DMS153 treated with DMSO at 0.1 percent for 48 hours (cell line): ENCODE measurements around the gene MRPL51.

Experiments
- DNase-seq: peaks from one replicate; lab custom pipeline; 2025; ENCODE audit not compliant: unreplicated experiment; lab: John Stamatoyannopoulos, UW

The MRPL51 gene

DNA sequence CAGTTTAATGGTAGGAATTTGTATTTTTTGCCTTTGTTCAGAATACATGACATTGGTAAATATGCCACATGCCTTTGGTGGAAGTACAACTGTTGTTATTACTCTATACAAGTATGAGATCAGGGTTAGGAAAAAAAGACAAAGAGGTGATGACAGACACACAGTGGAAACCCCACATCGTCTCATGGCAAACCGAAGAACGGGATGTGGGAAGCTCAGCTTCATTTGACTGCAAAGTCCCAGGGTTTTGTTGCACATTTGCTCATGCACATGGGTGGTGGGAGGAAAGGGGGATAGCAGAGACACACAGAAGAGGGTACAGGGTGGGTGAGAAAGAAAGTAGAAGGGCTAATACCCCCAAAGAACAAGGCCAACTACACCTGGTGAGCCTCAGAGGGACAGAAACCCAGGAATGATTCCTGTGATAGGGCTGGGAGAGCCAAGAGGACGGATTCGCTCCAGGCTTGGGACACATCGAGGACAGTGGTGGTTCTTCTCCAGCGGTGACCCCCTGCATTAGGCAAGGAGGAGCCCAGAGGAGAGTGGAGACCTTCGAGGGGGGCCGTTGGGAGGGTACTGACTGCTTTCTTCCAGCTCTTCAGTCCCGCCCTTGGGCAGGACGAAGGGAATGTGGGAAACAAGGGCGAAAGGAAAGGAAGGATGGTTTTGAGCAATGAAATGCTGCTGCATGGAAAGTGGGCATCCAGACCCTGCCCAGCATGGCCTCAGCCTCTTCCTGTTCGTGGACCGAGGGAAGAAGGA lies 30.6 kb downstream of the MRPL51 start:
- no peak for DNase-seq

DNA sequence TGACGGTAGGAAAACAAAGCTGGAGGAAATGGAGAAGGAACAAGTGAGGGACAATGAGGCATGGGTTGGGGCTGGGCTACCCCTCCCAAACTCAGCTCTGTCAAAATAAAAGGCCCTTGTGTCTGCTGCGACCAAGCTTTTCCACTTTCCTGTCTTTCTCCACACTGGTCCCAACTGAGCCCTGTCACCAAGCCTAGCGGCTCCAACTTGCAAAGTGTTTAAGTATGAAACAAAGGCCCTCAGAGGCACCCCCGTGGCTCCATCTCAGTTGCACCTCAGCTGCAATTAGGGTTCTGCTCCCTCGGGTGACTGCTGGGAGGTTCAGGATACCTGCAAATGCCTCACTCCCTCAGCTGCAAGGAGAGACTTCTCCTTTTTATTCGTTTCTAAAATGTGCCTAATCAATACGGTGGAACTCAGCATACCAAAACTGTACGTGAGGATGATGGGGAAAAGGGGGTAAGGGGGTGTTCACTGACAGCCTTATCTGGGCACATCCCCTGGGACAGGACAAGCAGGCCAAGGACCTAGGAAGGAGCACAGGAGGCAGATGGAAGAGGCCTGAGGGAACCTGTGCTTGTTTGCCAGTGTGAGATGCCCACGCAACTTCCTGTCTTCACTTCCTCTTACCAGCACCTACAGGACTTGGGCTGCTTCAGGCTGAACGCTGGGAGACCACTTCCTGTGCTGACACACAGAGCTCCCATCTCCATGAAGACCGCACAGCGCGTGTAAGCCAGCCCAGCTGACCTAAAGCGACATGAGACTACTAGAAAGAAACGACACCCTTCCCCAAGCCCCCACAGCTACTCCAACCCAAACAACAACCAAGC lies 31.4 kb downstream of the MRPL51 start:
- DNase-seq = no peak

DNA sequence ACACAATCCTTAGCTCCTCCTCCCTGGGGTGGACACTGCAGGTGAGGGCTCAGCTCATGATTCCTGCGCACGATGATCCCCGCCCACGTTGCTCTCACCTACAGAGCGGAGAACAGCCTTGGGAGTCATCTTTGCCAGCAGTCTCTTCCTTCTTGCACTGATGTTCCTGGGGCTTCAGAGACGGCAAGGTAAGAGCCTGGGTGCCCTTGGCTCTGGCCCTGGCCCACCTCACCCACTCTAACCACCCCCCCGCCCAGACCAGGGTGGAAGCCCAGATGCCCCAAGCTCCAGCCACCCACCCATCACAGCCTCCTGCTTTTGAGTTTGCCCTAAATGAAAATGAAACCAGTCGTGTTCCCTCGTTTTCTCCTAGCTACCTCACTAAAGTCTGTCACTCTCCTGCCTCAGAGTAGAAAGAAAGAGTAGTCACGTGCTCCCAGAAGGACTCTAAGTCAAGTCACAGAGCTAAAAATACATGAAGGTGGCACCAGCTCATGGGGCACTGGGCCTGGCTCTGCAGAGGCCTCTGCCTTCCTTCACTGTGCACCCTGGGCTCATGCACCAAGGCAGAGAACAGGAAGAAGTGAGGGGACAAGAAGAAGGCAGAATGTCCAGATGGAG lies 32.2 kb downstream of the MRPL51 start:
- no peak for DNase-seq

DNA sequence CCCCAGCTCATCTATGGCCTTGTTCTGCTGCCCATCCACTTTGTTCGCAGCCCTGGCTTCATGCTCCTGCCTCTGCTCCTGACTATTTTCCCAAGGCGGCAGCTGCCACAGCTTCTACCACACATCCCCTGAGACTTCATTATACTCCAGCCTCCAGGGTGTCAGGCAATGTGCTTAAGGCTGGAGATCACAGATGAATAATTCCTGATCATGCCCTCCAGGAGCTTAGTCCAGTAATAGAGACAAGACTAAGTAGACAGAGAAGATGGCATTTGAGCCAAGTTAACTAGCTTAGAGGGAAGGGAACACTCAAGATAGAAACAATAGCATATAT lies 34.1 kb downstream of the MRPL51 start:
- DNase-seq = no peak

DNA sequence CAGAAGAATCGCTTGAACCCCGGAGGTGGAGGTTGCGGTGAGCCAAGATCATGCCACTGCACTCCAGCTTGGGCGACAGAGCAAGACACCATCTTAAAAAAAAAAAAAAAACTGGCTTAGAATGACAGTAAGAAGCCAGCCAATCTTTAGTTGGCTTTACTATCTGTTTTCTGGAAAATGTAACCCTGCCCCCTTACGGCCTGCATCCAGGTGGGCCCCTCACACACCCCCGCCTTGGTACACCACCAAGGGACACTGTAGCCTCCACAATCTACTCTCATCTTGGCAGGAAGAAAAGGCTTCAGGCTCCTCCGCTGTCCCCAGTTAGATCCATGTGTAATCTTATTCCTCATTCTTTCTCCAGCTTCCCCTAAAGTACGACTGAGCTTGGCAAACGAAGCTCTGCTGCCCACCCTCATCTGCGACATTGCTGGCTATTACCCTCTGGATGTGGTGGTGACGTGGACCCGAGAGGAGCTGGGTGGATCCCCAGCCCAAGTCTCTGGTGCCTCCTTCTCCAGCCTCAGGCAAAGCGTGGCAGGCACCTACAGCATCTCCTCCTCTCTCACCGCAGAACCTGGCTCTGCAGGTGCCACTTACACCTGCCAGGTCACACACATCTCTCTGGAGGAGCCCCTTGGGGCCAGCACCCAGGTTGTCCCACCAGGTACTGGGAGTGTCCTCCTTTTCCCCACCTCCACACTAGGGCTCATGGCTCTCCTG lies 34.6 kb downstream of the MRPL51 start:
- DNase-seq = no peak

DNA sequence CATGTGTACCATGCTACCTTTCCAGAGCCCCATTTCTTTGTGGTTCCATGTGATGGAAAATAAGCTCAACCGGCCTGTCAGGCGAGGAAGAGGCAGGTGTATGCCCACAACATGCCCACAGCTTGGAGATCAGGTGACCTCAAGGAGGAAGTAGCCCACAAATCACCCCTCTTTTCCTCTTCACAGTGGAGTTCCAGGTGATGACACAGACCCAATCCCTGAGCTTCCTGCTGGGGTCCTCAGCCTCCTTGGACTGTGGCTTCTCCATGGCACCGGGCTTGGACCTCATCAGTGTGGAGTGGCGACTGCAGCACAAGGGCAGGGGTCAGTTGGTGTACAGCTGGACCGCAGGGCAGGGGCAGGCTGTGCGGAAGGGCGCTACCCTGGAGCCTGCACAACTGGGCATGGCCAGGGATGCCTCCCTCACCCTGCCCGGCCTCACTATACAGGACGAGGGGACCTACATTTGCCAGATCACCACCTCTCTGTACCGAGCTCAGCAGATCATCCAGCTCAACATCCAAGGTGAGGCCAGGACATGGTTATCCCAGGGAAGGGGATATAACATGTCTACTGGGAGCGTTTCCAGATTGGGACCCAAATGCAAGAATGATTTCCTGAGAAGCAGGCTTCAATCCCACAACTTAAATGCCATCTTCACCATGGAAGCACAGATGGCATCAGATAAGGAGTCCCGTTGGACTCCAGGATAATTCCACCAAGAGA lies 35.7 kb downstream of the MRPL51 start:
- no peak for DNase-seq

DNA sequence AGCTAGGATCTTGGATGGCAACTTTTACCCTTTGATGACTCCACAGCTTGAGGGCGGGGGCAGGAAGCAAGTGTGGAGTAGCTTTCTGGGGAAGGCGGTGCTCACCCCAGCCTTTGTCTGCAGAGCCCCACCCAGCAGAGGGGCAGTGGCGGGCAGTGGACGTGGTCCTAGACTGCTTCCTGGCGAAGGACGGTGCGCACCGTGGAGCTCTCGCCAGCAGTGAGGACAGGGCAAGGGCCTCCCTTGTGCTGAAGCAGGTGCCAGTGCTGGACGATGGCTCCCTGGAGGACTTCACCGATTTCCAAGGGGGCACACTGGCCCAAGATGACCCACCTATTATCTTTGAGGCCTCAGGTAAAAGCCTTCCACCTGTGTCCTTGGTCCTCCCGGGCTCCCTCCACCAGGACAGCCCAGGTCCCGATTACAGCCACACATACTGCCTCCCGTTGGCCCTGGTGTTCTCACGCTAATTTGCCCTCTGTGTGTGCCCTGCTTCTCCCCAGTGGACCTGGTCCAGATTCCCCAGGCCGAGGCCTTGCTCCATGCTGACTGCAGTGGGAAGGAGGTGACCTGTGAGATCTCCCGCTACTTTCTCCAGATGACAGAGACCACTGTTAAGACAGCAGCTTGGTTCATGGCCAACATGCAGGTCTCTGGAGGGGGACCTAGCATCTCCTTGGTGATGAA lies 40.0 kb downstream of the MRPL51 start:
- no peak for DNase-seq

DNA sequence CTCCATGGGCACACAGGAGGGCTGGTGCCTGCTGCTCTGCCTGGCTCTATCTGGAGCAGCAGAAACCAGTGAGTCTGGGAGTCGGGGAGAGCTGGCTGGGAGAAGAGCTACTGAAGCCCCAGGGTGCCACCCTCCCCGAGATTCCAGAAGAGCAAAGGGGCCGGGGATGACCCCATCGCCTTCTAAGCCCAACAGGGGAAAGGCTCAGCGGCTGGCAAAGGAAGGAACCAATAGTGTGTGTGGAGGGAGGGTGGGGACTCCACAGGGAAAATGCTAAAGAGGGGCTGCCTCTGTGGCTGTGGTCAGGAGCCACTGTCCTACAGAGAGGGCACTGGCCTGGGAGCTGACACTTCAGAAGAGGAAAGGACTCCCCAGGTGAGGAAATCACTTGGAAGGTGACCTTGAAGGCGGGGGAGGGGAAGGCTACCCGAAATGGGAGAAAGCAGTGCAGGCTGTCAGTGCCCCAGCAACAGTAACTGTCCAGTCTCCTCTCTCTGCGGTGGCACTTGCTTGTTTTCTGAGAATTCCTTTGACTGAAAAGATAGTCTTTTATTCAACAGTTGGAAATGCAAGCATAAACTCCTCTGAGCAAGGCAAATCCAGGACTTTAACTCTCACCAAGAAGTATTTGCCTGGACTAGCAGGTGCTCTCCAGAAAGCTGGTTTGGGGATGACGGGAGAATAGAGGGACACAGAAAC lies 40.7 kb downstream of the MRPL51 start:
- no peak for DNase-seq

DNA sequence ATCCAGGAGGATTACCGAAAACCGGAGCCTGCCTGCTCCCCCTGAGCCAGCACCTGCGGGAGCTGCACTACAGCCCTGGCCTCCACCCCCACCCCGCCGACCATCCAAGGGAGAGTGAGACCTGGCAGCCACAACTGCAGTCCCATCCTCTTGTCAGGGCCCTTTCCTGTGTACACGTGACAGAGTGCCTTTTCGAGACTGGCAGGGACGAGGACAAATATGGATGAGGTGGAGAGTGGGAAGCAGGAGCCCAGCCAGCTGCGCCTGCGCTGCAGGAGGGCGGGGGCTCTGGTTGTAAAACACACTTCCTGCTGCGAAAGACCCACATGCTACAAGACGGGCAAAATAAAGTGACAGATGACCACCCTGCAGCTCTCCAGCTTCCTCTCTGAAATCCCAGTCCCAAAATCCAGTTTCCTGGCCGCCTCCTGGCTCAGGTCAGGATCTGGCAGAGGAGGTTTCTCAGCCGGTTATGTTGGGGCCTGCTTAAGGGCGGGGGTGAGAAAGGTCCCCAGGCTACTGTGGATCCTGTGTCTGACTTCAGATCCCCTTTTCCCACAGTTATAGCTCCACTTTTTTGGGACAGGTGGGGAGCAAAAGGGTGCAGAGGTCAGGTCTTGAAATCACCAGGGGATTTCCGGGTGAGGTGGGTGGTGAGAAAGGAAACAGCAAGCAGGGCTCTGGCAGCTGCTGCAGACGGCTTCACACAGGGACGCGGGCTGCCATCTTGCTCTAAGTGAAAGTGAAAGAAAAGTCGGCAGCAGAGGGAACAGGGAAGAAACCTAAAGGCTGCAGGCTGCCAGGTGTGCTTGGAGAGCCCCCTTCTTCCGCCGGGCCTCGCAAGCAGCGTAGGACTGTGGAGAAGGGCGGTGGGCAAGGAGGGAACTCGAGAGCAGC lies 41.5 kb downstream of the MRPL51 start, which contains the start of gene TAPBPL:
TAPBPL (plus strand) TSS at position 695 of the 897 bp plus-strand sequence. CDS start 207 bp downstream, outside the sequence.
- peak; percentile 84 for DNase-seq

DNA sequence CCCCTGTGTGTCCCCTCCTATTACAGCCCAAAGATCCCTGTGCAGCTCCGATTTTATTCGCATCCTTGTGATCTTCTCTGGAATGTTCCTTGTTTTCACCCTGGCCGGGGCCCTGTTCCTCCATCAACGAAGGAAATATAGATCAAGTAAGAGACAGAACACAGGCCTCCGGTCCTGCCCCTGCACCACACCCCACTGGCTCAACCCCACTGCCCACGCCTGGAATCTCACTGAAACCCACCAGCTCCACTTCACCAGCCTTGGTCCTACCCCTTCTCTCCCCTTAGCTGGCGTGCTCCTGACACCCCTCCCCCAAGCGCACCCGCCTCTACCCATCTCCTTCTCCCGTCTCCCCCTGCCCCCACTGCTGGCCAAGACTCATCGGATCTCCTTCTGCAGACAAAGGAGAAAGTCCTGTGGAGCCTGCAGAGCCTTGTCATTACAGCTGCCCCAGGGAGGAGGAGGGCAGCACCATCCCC lies 42.2 kb downstream of the MRPL51 start:
- DNase-seq = no peak

DNA sequence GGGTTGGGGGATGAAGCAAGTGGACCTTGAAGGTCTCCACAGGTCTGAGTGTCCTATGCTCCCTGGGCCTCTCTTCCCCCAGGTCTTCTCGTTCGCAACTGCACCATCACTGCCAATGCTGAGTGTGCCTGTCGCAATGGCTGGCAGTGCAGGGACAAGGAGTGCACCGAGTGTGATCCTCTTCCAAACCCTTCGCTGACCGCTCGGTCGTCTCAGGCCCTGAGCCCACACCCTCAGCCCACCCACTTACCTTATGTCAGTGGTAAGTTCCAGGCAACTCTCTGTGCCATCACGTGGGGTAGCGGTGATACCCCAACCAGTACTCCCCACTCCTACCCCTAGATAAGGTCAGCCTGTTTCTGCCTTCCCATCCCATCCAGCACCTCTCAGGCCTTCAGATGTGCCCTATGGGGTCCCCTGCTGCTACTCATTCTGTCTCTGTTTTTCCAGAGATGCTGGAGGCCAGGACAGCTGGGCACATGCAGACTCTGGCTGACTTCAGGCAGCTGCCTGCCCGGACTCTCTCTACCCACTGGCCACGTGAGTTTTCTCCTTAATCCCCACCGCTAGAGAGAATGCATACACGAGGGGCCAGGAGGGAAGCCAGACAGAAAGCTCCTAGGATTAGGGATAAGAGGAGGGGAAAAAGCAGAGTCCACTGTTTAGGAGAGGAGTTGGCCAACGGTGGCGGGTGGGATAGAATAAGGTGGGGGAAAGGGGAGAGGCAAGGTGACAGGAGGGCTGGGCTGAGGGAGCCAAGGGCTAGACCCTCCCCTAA lies 42.8 kb downstream of the MRPL51 start:
- DNase-seq = no peak

DNA sequence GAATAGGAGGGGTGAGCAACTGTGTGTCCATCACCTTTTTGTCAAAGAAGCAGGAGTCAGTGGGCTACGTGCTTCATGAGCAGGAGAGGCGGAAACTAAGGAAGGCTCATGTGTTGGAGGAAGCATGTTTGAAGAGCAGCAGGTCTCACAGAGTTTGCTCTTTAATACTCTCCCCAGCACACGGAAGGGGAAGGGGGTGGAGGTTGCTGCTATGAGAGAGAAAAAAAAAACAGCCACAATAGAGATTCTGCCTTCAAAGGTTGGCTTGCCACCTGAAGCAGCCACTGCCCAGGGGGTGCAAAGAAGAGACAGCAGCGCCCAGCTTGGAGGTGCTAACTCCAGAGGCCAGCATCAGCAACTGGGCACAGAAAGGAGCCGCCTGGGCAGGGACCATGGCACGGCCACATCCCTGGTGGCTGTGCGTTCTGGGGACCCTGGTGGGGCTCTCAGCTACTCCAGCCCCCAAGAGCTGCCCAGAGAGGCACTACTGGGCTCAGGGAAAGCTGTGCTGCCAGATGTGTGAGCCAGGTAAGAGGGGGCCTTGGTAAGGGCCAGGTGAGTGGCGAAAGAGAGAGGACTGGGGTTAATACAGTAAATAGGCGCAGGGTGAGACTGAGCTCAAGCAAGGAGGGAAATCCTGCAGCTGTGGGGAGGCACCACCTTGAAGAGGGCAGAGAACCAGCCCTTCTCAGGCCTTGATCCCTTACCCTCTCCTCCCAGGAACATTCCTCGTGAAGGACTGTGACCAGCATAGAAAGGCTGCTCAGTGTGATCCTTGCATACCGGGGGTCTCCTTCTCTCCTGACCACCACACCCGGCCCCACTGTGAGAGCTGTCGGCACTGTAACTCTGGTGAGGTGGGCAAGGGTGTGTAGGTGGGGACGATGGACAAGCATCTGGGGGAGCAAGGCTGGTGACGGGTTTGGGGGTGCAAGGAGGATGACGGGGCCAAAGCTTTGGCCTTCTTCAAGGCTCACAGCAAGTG lies 48.1 kb downstream of the MRPL51 start, which contains the start of gene CD27:
CD27 (plus strand) TSS at position 252 of the 985 bp plus-strand sequence; CDS start at position 393, 141 bp downstream.
- no peak for DNase-seq

DNA sequence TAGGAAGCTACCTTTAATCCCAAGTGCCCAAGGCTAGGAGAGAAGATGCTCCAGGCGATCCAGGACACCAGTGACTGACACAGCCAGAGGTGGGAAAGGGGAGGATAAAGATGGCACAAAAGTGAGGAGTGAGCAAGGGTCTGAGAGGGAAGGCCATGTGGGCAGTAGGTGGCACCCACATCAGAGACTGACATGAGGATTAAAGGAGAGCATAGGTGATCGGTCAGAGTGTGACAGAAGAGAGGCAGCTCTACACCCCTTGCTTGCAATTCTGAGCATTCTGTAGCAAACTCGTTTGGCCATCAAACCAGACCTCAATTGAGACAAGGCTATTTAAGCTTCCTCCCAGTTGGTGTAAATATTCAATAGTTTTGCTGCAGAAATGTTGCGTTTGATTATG lies 49.0 kb downstream of the MRPL51 start:
- DNase-seq = no peak

DNA sequence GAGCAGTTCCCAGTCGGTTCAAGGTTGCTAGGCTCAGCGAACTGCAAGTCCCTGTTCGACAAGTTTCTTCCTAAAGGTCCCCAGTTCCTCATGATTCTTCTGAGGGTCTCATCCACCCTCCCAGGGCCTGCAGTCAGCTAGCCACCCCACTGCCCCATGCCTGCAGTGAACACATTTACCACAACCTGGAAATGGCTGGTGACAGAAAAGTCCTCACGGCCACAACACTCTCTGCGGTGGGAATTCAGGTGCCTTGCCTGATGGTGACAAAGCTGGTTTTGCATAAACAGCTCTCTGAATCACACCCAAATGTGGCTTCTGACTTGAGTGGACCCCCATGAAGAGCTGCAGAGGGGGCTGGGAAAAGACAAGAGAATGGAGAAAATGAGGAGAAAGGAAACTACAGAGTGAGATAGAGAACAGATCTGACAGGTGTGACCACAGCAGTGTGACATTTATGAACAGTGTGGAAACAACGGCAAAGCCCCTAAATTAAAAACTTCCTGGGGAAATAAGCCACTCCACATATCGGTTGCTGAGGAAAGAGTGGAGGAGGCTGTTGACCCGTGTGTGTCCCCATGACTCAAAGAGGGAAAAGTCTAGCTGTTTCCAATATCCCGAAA lies 49.6 kb downstream of the MRPL51 start:
- no peak for DNase-seq

DNA sequence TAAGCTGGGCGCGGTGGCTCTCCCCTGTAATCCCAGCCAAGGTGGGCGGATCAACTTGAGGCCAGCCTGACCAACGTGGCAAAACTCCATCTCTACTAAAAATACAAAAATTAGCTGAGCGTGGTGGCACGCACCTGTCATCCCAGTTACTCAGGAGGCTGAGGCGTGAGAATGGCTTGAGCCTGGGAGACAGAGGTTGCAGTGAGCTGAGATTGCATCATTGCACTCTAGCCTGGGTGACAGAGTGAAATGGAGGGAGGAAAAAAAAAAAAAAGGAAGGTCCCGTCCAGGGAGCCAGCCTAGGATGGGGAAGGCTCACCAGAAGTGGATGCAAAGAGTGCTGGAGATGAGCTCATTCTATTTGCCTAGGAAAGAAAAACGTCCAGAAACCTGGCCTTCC lies 50.2 kb downstream of the MRPL51 start:
- DNase-seq = no peak
